Iris pigment epithelial cell (primary cell): ENCODE data around the gene KYNU.

Experiments
- DNase-seq: peaks from one replicate; pipeline ENCODE4 v3.0.0-alpha.2; 2011; ENCODE audit warnings: low read depth

The KYNU gene

GRCh38 chr2:142966284-142966683 lies 88.8 kb downstream of the KYNU start:
- no peak for DNase-seq

- no peak for DNase-seq
These were observed 89.6 kb downstream of the KYNU start for GRCh38 chr2:142967060-142967459.

- DNase-seq: no peak
These were observed 95.8 kb downstream of the KYNU start for GRCh38 chr2:142973160-142973821.

GRCh38 chr2:142973822-142974207 lies 96.4 kb downstream of the KYNU start:
- no peak for DNase-seq

- DNase-seq: peak; percentile 73
These were observed 97.0 kb downstream of the KYNU start for GRCh38 chr2:142974288-142975024.

GRCh38 chr2:142975239-142975638 lies 97.8 kb downstream of the KYNU start:
- no peak for DNase-seq

GRCh38 chr2:142980246-142981068 lies 103.0 kb downstream of the KYNU start:
- DNase-seq: peak; percentile 71

GRCh38 chr2:142981069-142981378 lies 103.6 kb downstream of the KYNU start:
- DNase-seq: no peak

- DNase-seq: no peak
These were observed 104.3 kb downstream of the KYNU start for GRCh38 chr2:142981756-142982155.

GRCh38 chr2:142983174-142983573 lies 105.7 kb downstream of the KYNU start:
- DNase-seq: no peak

GRCh38 chr2:142984657-142985056 lies 107.2 kb downstream of the KYNU start:
- DNase-seq: no peak

- peak; percentile 28 for DNase-seq
These were observed 109.6 kb downstream of the KYNU start for GRCh38 chr2:142987044-142987443.

GRCh38 chr2:142989273-142990204 lies 112.1 kb downstream of the KYNU start:
- peak; percentile 59 for DNase-seq

GRCh38 chr2:142991295-142991694 lies 113.8 kb downstream of the KYNU start:
- no peak for DNase-seq

- DNase-seq: peak; percentile 49
These were observed 115.4 kb downstream of the KYNU start for GRCh38 chr2:142992840-142993239.

GRCh38 chr2:142993771-142994170 lies 116.3 kb downstream of the KYNU start:
- DNase-seq: no peak

- DNase-seq: no peak
These were observed 117.2 kb downstream of the KYNU start for GRCh38 chr2:142994665-142995064.

GRCh38 chr2:142997231-142997630 lies 119.8 kb downstream of the KYNU start:
- DNase-seq: no peak

- no peak for DNase-seq
These were observed 123.1 kb downstream of the KYNU start for GRCh38 chr2:143000599-143000998.

GRCh38 chr2:143001501-143001900 lies 124.0 kb downstream of the KYNU start:
- DNase-seq: no peak

- DNase-seq: peak; percentile 34
These were observed 138.2 kb downstream of the KYNU start for GRCh38 chr2:143015656-143016055.
